ENCODE results near the gene KCNA3.

GRCh38 chr1:110696818-110697217, 22.1 kb upstream of the KCNA3 start:
- TF ChIP-seq CTCF (IDR thresholded peaks at IDR 0.05 in 4 of 5, conservative IDR thresholded peaks at IDR 0.05 in 1 of 5) (no peak), POLR2A (IDR thresholded peaks at IDR 0.05) (no peak)
